ENCODE data around the gene CCNG1. TPM values are rescaled to one million over a fixed set of nuclear protein-coding genes. Genes with fewer than 3 reads are reported as not detected.
"Not testable (repeated sequence)": the region's sequence is repeated elsewhere in the genome, so short reads cannot be mapped to it uniquely, and the experiment has no call there.

Gene CCNG1
- total RNA-seq, result 100 to 1,000 TPM; 141 to 258 (median 173) TPM

- H3K4me3 ChIP-seq, result peak within 1 kb of the TSS; percentile 55 to 90 (median 84)
- peak within 1 kb of the TSS; percentile 83 to 94 for H3K27ac ChIP-seq
- 0 to 2% (median 0%) methylated on average over 1 to 12 of the region's 51 CpGs; no CpG with 5 or more reads in 5 of the 10 experiments for WGBS, 10 experiments
- in situ Hi-C loops (cut with MboI; ENCODE audit: low pct_unique_long_range_greater_than_20kb in 2 of 9, low sequenced_read_pairs in 9 of 9, unreplicated experiment in 9 of 9), result no loop called here
- peaks cover 15 to 17% of the 10 kb centered on the region in 2 donors for H3K4me1 ChIP-seq (replicated peaks in 1 of 2)
- peak; percentile 87 to 96 (median 94) for ATAC-seq (replicated peaks in 6 of 8)
Observed at GRCh38 chr5:163437309-163438182, at the start of gene CCNG1. Gene CCNG1, plus strand, starts transcription at chr5:163437595. Its CDS starts 1,662 bp downstream, at chr5:163439257.

GRCh38 chr5:163395792-163396191 is 41.6 kb upstream of the CCNG1 start:
- Histone ChIP-seq H3K4me3 (no peak overlapping the region), H3K4me1 (replicated peaks in 1 of 2) (peaks cover 0 to 5% of the 10 kb centered on the region in 2 donors), H3K27ac (no peak overlapping the region)
- no peak for ATAC-seq (replicated peaks in 6 of 8)
- 88 to 100% (median 93%) methylated on average over 2 of the region's 2 CpGs; no CpG with 5 or more reads in 1 of the 10 experiments for WGBS, 10 experiments
- in situ Hi-C loops (cut with MboI; ENCODE audit: low pct_unique_long_range_greater_than_20kb in 2 of 9, low sequenced_read_pairs in 9 of 9, unreplicated experiment in 9 of 9), result no loop called here

- H3K4me3 ChIP-seq; H3K4me1 ChIP-seq (replicated peaks in 1 of 2); ATAC-seq (replicated peaks in 6 of 8); in situ Hi-C loops (cut with MboI; ENCODE audit: low pct_unique_long_range_greater_than_20kb in 2 of 9, low sequenced_read_pairs in 9 of 9, unreplicated experiment in 9 of 9); H3K27ac ChIP-seq: not testable (repeated sequence)
- WGBS, 10 experiments, result 20 to 100% (median 90%) methylated on average over 2 to 8 of the region's 9 CpGs
Observed at GRCh38 chr5:163396818-163397340, 40.5 kb upstream of the CCNG1 start.

- ATAC-seq (replicated peaks in 6 of 8), result peak in 4 of 8 experiments; percentile 35 to 64 (median 44)
- in situ Hi-C loops (cut with MboI; ENCODE audit: low pct_unique_long_range_greater_than_20kb in 2 of 9, low sequenced_read_pairs in 9 of 9, unreplicated experiment in 9 of 9), result no loop called here
- Histone ChIP-seq H3K4me3 (no peak overlapping the region), H3K27ac (no peak overlapping the region), H3K4me1 (replicated peaks in 1 of 2) (peaks cover 0 to 5% of the 10 kb centered on the region in 2 donors)
Observed at GRCh38 chr5:163397354-163397753, 40.0 kb upstream of the CCNG1 start.

GRCh38 chr5:163399923-163400322 is 37.5 kb upstream of the CCNG1 start:
- Histone ChIP-seq H3K27ac (no peak overlapping the region), H3K4me1 (replicated peaks in 1 of 2) (peaks cover 0 to 12% of the 10 kb centered on the region in 2 donors), H3K4me3 (no peak overlapping the region)
- 20 to 100% (median 50%) methylated on average over 1 to 4 of the region's 4 CpGs; no CpG with 5 or more reads in 2 of the 10 experiments for WGBS, 10 experiments
- no peak for ATAC-seq (replicated peaks in 6 of 8)
- in situ Hi-C loops (cut with MboI; ENCODE audit: low pct_unique_long_range_greater_than_20kb in 2 of 9, low sequenced_read_pairs in 9 of 9, unreplicated experiment in 9 of 9), result no loop called here

GRCh38 chr5:163401271-163401670 is 36.1 kb upstream of the CCNG1 start:
- no peak overlapping the region for H3K4me3 ChIP-seq
- no peak overlapping the region for H3K27ac ChIP-seq
- no peak for ATAC-seq (replicated peaks in 6 of 8)
- H3K4me1 ChIP-seq (replicated peaks in 1 of 2), result peaks cover 0 to 12% of the 10 kb centered on the region in 2 donors
- in situ Hi-C loops (cut with MboI; ENCODE audit: low pct_unique_long_range_greater_than_20kb in 2 of 9, low sequenced_read_pairs in 9 of 9, unreplicated experiment in 9 of 9), result no loop called here
- WGBS, 10 experiments, result 46 to 90% (median 82%) methylated on average over 1 to 4 of the region's 4 CpGs

GRCh38 chr5:163402007-163402406 is 35.4 kb upstream of the CCNG1 start:
- peaks cover 0 to 12% of the 10 kb centered on the region in 2 donors for H3K4me1 ChIP-seq (replicated peaks in 1 of 2)
- no peak overlapping the region for H3K27ac ChIP-seq
- WGBS, 10 experiments, result 0 to 100% (median 91%) methylated on average over 1 to 2 of the region's 2 CpGs; no CpG with 5 or more reads in 4 of the 10 experiments
- in situ Hi-C loops (cut with MboI; ENCODE audit: low pct_unique_long_range_greater_than_20kb in 2 of 9, low sequenced_read_pairs in 9 of 9, unreplicated experiment in 9 of 9), result no loop called here
- ATAC-seq (replicated peaks in 6 of 8), result no peak
- H3K4me3 ChIP-seq, result no peak overlapping the region

- no peak overlapping the region for H3K27ac ChIP-seq
Observed at GRCh38 chr5:163404364-163405173, 32.8 kb upstream of the CCNG1 start.

GRCh38 chr5:163407034-163407655 is 30.2 kb upstream of the CCNG1 start:
- in situ Hi-C loops (cut with MboI; ENCODE audit: low pct_unique_long_range_greater_than_20kb in 2 of 9, low sequenced_read_pairs in 9 of 9, unreplicated experiment in 9 of 9), result no loop called here
- H3K4me3 ChIP-seq, result no peak overlapping the region
- WGBS, 10 experiments, result 0 to 100% (median 80%) methylated on average over 1 to 2 of the region's 2 CpGs; no CpG with 5 or more reads in 1 of the 10 experiments
- H3K4me1 ChIP-seq (replicated peaks in 1 of 2), result peaks cover 0 to 7% of the 10 kb centered on the region in 2 donors
- ATAC-seq (replicated peaks in 6 of 8), result peak in 2 of 8 experiments; percentile 21 to 42
- H3K27ac ChIP-seq, result no peak overlapping the region

More at GRCh38 chr5:163404364-163405173, 32.8 kb upstream of the CCNG1 start:
- ATAC-seq (replicated peaks in 6 of 8), result peak in 5 of 8 experiments; percentile 77 to 94 (median 89)
- peaks cover 0 to 7% of the 10 kb centered on the region in 2 donors for H3K4me1 ChIP-seq (replicated peaks in 1 of 2)
- in situ Hi-C loops (cut with MboI; ENCODE audit: low pct_unique_long_range_greater_than_20kb in 2 of 9, low sequenced_read_pairs in 9 of 9, unreplicated experiment in 9 of 9), result no loop called here
- H3K4me3 ChIP-seq, result no peak overlapping the region
- 29 to 97% (median 63%) methylated on average over 2 to 10 of the region's 10 CpGs for WGBS, 10 experiments

GRCh38 chr5:163408311-163408923 is 29.0 kb upstream of the CCNG1 start:
- Histone ChIP-seq H3K27ac (no peak overlapping the region), H3K4me1 (replicated peaks in 1 of 2) (peaks cover 0 to 7% of the 10 kb centered on the region in 2 donors), H3K4me3 (no peak overlapping the region)
- ATAC-seq (replicated peaks in 6 of 8), result peak; percentile 57 to 98 (median 75)
- in situ Hi-C loops (cut with MboI; ENCODE audit: low pct_unique_long_range_greater_than_20kb in 2 of 9, low sequenced_read_pairs in 9 of 9, unreplicated experiment in 9 of 9), result no loop called here
- WGBS, 10 experiments, result 0 to 73% (median 26%) methylated on average over 2 to 9 of the region's 9 CpGs

GRCh38 chr5:163409384-163409783 is 28.0 kb upstream of the CCNG1 start:
- no peak overlapping the region for H3K4me3 ChIP-seq
- peaks cover 0 to 4% of the 10 kb centered on the region in 2 donors for H3K4me1 ChIP-seq (replicated peaks in 1 of 2)
- 18 to 100% (median 78%) methylated on average over 2 to 6 of the region's 6 CpGs for WGBS, 10 experiments
- no peak overlapping the region for H3K27ac ChIP-seq
- ATAC-seq (replicated peaks in 6 of 8), result no peak
- in situ Hi-C loops (cut with MboI; ENCODE audit: low pct_unique_long_range_greater_than_20kb in 2 of 9, low sequenced_read_pairs in 9 of 9, unreplicated experiment in 9 of 9), result no loop called here

GRCh38 chr5:163410505-163410904 is 26.9 kb upstream of the CCNG1 start:
- in situ Hi-C loops (cut with MboI; ENCODE audit: low pct_unique_long_range_greater_than_20kb in 2 of 9, low sequenced_read_pairs in 9 of 9, unreplicated experiment in 9 of 9), result no loop called here

More at GRCh38 chr5:163410505-163410904, 26.9 kb upstream of the CCNG1 start:
- WGBS, 10 experiments, result 0 to 83% (median 0%) methylated on average over 1 to 2 of the region's 2 CpGs; no CpG with 5 or more reads in 5 of the 10 experiments
- no peaks in the 10 kb centered on the region for H3K4me1 ChIP-seq (replicated peaks in 1 of 2)
- H3K4me3 ChIP-seq, result no peak overlapping the region
- no peak overlapping the region for H3K27ac ChIP-seq
- ATAC-seq (replicated peaks in 6 of 8), result no peak
